HG03095 (cell line): Measurements from ENCODE around the gene MAP3K12.
"Not testable (repeated sequence)": the region's sequence is repeated elsewhere in the genome, so short reads cannot be mapped to it uniquely, and the experiment has no call there.

Experiments
- ATAC-seq: cut with Tn5 transposase; IDR thresholded peaks from one replicate; pipeline ENCODE4 v1.9.1; 2021; ENCODE audit warnings: moderate library complexity; ENCODE audit not compliant: unreplicated experiment

MAP3K12 gene

GRCh38 chr12:53472056-53472582 lies 27.1 kb downstream of the MAP3K12 start:
- no peak for ATAC-seq

GRCh38 chr12:53468282-53468681 lies 31.0 kb downstream of the MAP3K12 start:
- no peak for ATAC-seq

- ATAC-seq, result no peak
These were observed 31.4 kb downstream of the MAP3K12 start for GRCh38 chr12:53467880-53468279.

GRCh38 chr12:53467082-53467481 lies 32.2 kb downstream of the MAP3K12 start:
- no peak for ATAC-seq

- ATAC-seq, result no peak
These were observed 32.6 kb downstream of the MAP3K12 start for GRCh38 chr12:53466640-53467039.

GRCh38 chr12:53465679-53466078 lies 33.6 kb downstream of the MAP3K12 start:
- no peak for ATAC-seq

GRCh38 chr12:53464685-53465418 lies 34.4 kb downstream of the MAP3K12 start:
- ATAC-seq, result no peak

- no peak for ATAC-seq
These were observed 35.3 kb downstream of the MAP3K12 start for GRCh38 chr12:53463802-53464560.

GRCh38 chr12:53462935-53463334 lies 36.3 kb downstream of the MAP3K12 start:
- no peak for ATAC-seq

GRCh38 chr12:53461591-53461990 lies 37.7 kb downstream of the MAP3K12 start:
- ATAC-seq, result no peak

GRCh38 chr12:53461059-53461458 lies 38.2 kb downstream of the MAP3K12 start:
- no peak for ATAC-seq

GRCh38 chr12:53459097-53459496 lies 40.2 kb downstream of the MAP3K12 start:
- no peak for ATAC-seq

GRCh38 chr12:53456654-53457366 lies 42.4 kb downstream of the MAP3K12 start:
- no peak for ATAC-seq

GRCh38 chr12:53454707-53455106 lies 44.6 kb downstream of the MAP3K12 start:
- no peak for ATAC-seq

- no peak for ATAC-seq
These were observed 45.2 kb downstream of the MAP3K12 start for GRCh38 chr12:53453953-53454640.

- ATAC-seq, result no peak
These were observed 46.8 kb downstream of the MAP3K12 start for GRCh38 chr12:53452159-53453077.

- peak; percentile 94 for ATAC-seq
These were observed 47.5 kb downstream of the MAP3K12 start, which contains the start of gene PCBP2 for GRCh38 chr12:53451661-53452158. Gene PCBP2, plus strand, starts transcription at chr12:53452102. Its CDS starts 2,699 bp downstream, at chr12:53454801.

- no peak for ATAC-seq
These were observed 48.3 kb downstream of the MAP3K12 start for GRCh38 chr12:53450936-53451335.

GRCh38 chr12:53444593-53445325 lies 54.5 kb downstream of the MAP3K12 start:
- ATAC-seq, result not testable (repeated sequence)
